ENCODE data around the gene LRRC41.
A peak's percentile ranks its signal among the peaks of the same experiment; 100 is the strongest.
"Not testable (repeated sequence)": the region's sequence is repeated elsewhere in the genome, so short reads cannot be mapped to it uniquely, and the experiment has no call there.

LRRC41 gene

GRCh38 chr1:46285730-46286477 lies 17.5 kb downstream of the LRRC41 start:
- DNase-seq, result peak in 1 of 5 experiments; percentile 58

- no peak for DNase-seq
Observed at GRCh38 chr1:46284597-46285564, 18.5 kb downstream of the LRRC41 start.

- no peak for DNase-seq
Observed at GRCh38 chr1:46284058-46284457, 19.4 kb downstream of the LRRC41 start.

GRCh38 chr1:46281021-46281420 lies 22.4 kb downstream of the LRRC41 start:
- DNase-seq, result no peak

- no peak for DNase-seq
Observed at GRCh38 chr1:46280092-46280491, 23.3 kb downstream of the LRRC41 start.

GRCh38 chr1:46278807-46279206 lies 24.6 kb downstream of the LRRC41 start:
- no peak for DNase-seq

GRCh38 chr1:46277658-46278373 lies 25.6 kb downstream of the LRRC41 start:
- DNase-seq, result no peak

- DNase-seq, result no peak
Observed at GRCh38 chr1:46275030-46275337, 28.4 kb downstream of the LRRC41 start.

GRCh38 chr1:46274225-46275029 lies 29.0 kb downstream of the LRRC41 start:
- DNase-seq, result no peak

- DNase-seq, result no peak
Observed at GRCh38 chr1:46268578-46268977, 34.8 kb downstream of the LRRC41 start.

GRCh38 chr1:46263146-46263545 lies 40.3 kb downstream of the LRRC41 start:
- DNase-seq, result no peak

- no peak for DNase-seq
Observed at GRCh38 chr1:46262508-46262907, 40.9 kb downstream of the LRRC41 start.

- no peak for DNase-seq
Observed at GRCh38 chr1:46256523-46256922, 46.9 kb downstream of the LRRC41 start.

GRCh38 chr1:46254668-46255067 lies 48.7 kb downstream of the LRRC41 start:
- DNase-seq, result no peak

- peak in 1 of 5 experiments; percentile 56 for DNase-seq
Observed at GRCh38 chr1:46248122-46248920, 55.1 kb downstream of the LRRC41 start.

- DNase-seq, result peak; percentile 90 to 99 (median 94)
Observed at GRCh38 chr1:46247436-46248121, 55.8 kb downstream of the LRRC41 start, which contains the start of gene RAD54L. TSS of gene RAD54L (plus strand) at chr1:46247763. CDS start at chr1:46248406, 643 bp downstream.

- peak in 4 of 5 experiments; percentile 17 to 77 (median 34) for DNase-seq
Observed at GRCh38 chr1:46246548-46247435, 56.6 kb downstream of the LRRC41 start.

- not testable (repeated sequence) for DNase-seq
Observed at GRCh38 chr1:46246136-46246535, 57.3 kb downstream of the LRRC41 start.

- peak in 1 of 5 experiments; percentile 68 for DNase-seq
Observed at GRCh38 chr1:46244656-46245371, 58.6 kb downstream of the LRRC41 start.
